C1 segment of cervical spinal cord (tissue), 14 donors: ENCODE measurements around the gene TTN.
"Not testable (repeated sequence)": the region's sequence is repeated elsewhere in the genome, so short reads cannot be mapped to it uniquely, and the experiment has no call there.

Experiments used
- DNase-seq, 14 donors: peaks; one replicate each; lab custom pipeline; 2025; lab: John Stamatoyannopoulos, UW

Gene TTN

GRCh38 chr2:178530625-178531142, 276.5 kb downstream of the TTN start:
- no peak for DNase-seq

DNA sequence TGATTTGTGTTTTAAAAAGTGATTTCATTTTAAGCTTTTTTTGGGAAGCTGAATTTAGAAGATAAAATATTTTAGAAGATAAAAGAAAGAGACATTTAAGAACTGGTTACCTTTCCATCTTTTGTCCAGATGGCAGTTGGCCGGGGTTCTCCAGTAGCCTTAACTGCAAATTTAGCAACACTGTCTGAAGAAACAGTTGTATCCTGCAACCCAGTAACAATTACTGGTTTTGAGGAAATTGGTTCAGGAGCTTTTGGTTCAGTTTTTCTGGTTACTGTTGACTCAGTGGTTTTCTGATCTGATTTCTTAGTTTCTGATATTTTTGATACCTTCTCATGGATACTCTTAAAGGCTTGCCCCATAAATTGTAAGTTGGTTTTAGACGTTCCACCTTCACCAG, 277.1 kb downstream of the TTN start:
- no peak for DNase-seq

- DNase-seq: no peak
Observed at GRCh38 chr2:178529194-178529593, 278.0 kb downstream of the TTN start.

- DNase-seq: no peak
Observed at GRCh38 chr2:178528647-178529046, 278.6 kb downstream of the TTN start.

DNA sequence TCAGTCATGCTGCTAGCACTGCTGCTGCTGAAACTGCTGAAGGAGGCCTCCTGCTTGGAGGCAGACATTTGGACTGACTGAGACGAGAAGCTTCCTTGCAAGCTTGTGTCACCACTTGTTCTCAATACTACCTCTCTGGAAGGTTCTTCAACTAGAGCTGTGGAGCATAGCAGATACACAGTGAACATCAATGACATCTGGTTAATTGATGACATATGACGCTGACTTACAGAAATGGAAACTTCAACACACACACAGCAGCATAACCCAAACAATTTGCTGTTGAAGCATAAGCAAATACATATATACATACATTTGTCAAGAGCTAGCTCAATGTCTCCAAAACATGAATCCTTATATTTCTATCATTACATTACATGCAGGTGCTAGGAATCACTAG, 279.6 kb downstream of the TTN start:
- no peak for DNase-seq

DNA sequence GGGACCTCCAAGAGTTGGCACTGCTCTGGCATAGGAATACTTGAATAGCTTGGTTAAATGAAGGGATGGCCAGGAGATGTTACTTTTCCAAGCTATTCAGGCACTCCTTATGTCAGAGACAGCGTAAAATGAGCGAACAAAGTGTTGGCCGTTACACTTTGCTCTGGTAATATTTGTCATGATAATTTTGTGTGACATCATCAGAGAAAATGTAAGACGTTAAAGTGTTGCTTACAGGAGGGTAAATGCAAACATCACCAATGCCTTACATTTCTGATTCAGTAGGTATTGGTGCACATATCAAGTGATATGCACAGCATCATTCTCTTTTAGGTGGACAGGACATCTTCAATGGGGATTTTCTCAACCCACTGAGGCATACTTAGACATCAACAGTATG, 281.0 kb downstream of the TTN start:
- no peak for DNase-seq

- DNase-seq: not testable (repeated sequence)
Observed at GRCh38 chr2:178525460-178525859, 281.8 kb downstream of the TTN start.

DNA sequence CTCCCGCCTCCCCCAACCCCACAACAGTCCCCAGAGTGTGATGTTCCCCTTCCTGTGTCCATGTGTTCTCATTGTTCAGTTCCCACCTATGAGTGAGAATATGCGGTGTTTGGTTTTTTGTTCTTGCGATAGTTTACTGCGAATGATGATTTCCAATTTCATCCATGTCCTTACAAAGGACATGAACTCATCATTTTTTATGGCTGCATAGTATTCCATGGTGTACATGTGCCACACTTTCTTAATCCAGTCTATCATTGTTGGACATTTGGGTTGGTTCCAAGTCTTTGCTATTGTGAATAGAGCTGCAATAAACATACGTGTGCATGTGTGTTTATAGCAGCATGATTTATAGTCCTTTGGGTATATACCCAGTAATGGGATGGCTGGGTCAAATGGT, 282.2 kb downstream of the TTN start:
- DNase-seq: not testable (repeated sequence)

- peak in 1 of 14 donors; percentile 15 for DNase-seq
Observed at GRCh38 chr2:178523596-178524134, 283.6 kb downstream of the TTN start.

DNA sequence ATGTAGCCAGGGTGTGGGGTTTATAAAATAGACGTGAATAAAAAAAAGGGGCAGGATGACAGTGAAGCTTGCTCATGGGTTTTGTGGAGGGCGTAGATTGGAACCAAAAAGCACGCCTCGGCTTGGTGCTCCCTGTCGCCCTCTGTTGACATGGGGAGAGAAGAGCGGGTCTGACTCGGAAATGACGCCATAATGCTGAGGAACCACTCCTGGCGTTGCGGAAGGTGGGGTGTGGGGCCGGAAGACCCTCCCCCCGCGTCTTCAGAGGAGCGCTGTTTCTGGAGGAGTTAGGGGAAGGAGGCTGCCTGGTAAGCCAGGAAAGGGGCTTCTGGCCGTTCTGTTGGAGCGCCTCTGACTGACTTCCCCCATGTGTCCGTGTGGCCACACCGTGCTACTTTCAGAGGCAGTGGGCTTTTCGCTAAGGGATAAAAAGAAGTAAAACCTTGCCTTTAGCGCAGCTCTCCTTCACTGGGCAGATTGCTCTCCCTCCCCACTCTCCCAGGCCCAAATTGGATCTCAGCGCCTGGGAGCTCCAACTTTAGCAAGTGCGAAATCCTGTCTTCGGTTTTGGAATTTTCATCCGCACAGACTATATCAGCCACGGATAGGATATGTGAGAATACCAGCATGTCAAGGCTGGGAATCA, 284.1 kb downstream of the TTN start:
- DNase-seq: peak in 13 of 14 donors; percentile 11 to 77 (median 63)

- DNase-seq: no peak
Observed at GRCh38 chr2:178521304-178522150, 285.7 kb downstream of the TTN start.

GRCh38 chr2:178517496-178517895, 289.7 kb downstream of the TTN start:
- DNase-seq: no peak

DNA sequence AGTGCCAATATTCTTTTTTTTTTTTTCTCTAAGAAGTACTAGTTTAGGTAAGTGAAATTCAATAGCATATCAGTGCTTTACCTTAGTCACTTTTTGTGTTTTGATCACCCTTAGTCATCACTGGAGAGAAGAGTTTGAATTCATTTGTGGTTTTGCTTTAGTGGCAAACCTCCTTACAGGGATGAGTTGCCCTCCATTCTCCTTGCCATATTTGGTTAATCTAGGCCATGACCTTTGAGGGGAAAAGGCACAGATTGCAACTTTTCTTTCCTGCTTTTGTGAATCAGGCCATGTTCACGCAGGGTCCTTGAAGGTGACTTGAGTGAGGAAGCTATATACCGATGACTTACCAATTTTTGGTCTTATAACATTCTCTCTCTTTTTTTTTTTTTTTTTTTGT, 292.6 kb downstream of the TTN start:
- no peak for DNase-seq

DNA sequence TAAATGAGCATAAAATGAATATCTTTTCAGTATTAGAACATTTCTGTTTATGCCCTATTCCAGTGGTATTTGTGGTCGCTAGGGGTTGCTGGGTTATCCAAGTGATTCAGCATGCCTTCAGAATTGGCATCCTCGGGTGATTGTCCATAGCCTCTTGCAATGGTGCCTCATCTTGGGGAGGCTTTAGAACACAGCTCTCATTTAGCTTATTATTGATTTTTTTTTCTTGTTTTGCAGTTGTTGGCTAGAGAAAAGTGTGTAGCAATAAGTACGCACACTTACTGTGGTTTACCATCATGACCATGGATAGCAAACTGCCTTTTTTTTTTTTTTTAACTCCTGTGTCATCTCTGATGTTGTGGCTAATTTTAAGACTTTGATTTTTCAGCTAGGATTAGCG, 293.3 kb downstream of the TTN start:
- DNase-seq: no peak

GRCh38 chr2:178512484-178512883, 294.7 kb downstream of the TTN start:
- no peak for DNase-seq

DNA sequence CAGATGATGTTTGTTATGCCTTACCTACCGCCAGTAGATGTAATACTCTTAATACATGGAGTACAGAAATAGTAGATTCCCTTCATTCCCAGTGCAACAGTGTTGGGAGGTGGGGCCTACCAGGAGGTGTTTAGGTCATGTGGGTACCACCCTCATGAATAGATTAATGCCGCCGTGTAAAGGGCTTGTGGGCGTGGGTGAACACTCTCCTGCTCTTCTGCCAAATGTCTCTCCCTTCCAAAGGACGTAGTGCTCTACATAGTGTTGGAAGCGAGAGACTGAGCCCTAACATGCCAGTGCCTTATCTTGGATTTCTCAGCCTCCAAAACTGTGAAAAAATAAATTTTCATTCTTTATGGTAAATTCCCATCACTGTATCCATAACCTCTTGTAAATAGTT, 296.8 kb downstream of the TTN start:
- DNase-seq: no peak

DNA sequence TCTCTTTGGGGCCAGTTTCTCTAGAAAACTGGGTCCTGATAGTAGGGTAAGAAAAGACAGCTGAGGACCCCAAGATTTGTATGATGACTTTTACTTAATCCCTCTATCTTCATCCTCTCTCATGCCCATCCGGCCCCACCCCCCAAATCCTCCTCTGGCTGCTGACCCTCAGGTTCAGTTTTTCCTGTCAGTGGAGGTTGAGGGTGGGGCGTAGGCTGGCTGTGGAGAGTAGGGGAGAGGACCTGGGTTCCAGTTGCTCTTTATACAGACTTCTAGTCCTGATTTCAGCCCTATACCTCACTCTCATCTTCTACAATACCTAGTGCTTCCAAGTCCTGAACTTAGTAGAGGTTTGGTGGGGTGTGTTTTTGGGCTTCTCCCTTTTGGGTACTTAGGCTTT, 298.6 kb downstream of the TTN start:
- DNase-seq: no peak

DNA sequence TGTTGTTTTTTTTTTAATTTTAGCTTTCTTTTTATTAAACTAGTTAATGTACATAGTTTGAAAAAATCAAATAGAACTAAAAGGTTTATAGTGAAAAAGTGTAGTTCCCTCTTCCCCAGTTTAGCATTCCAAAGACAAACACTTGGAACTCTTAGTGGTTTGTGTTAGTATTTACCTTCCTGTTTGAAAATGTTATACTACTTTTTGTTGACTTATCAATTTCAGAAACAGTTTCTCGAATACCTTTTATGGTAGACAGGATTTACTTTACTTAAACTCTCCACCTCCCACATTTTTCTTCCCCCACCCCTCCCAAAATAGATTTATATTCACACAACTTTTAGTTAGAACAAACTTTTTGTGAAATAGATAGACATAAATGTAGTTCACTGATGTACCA, 300.3 kb downstream of the TTN start:
- DNase-seq: no peak

DNA sequence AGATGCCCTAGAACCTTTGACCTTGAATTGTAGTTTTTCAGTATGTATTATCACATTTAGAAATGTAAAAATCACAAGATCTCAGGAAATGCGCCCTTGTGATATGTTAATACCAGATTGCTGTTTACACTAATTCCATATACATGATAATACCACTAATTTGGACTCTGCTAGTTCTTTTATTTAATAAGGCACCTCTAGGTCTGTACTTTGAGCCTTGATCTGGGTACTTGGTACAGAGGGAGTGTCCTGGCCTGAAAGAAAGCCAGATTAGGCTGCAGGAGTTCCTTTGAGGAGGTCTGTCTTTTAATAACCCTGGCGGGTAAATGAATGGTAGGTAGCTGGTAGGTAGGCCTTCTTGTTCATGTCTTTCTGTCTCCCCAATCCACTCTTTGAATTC, 300.7 kb downstream of the TTN start:
- DNase-seq: no peak

- no peak for DNase-seq
Observed at GRCh38 chr2:178506101-178506500, 301.1 kb downstream of the TTN start.

- DNase-seq: no peak
Observed at GRCh38 chr2:178502751-178503150, 304.5 kb downstream of the TTN start.

DNA sequence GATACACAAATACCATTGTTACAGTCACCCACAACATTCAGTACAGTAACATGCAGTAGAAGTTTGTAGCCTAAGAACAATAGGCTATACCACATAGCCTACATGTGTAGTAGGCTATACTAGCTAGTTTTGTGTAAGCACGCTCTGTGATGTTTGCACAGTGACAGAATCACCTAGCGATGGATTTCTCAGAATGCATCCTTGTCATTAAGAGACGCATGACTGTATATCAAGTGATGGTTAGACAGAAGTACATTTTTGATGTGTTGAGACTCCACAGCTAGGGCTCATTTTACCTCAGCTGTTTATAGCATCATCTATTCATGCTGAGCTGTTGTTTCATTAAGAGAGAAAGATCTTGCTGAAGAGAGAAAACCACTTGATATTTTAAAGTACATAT, 307.6 kb downstream of the TTN start:
- DNase-seq: no peak

DNA sequence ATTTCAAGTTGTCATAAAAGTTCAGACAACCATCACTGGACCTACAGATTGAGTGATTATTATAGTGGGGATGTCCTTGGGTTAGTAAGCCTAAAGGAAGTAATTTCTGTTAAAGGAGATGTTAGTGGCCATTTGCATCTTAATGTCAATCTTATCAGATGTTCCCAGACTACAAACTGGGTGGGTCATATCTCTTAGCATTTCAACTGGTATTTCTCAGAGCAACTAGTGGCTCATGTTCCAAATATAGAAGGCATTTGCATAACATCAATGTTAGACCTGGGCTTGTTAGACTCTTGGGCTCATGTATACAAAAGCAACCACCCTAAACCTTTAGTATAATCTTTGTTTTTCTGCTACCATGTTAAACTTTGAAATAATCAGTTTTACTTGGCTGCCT, 309.1 kb downstream of the TTN start:
- DNase-seq: no peak
